ENCODE data around the gene KRTAP9-1.
"Not testable (repeated sequence)": the region's sequence is repeated elsewhere in the genome, so short reads cannot be mapped to it uniquely, and the experiment has no call there.

Gene KRTAP9-1

GRCh38 chr17:41189837-41190318 is at the start of gene KRTAP9-1:
Gene KRTAP9-1 (plus strand): TSS chr17:41189887. CDS start chr17:41189887, 0 bp downstream.
- DNase-seq (ENCODE audit: low read depth in 1 of 2, low spot score in 1 of 2): not testable (repeated sequence)

- DNase-seq (ENCODE audit: low read depth in 1 of 2, low spot score in 1 of 2): no peak
Observed at GRCh38 chr17:41140360-41141131, 49.1 kb upstream of the KRTAP9-1 start, which contains the start of gene KRTAP4-6. Gene KRTAP4-6 (minus strand): TSS chr17:41140544. CDS start chr17:41140487, 57 bp downstream.

GRCh38 chr17:41141361-41141760 is 48.3 kb upstream of the KRTAP9-1 start:
- no peak for DNase-seq (ENCODE audit: low read depth in 1 of 2, low spot score in 1 of 2)

GRCh38 chr17:41144846-41145245 is 44.8 kb upstream of the KRTAP9-1 start:
- no peak for DNase-seq (ENCODE audit: low read depth in 1 of 2, low spot score in 1 of 2)

GRCh38 chr17:41145261-41145660 is 44.4 kb upstream of the KRTAP9-1 start:
- no peak for DNase-seq (ENCODE audit: low read depth in 1 of 2, low spot score in 1 of 2)

GRCh38 chr17:41147531-41148204 is 42.0 kb upstream of the KRTAP9-1 start:
- DNase-seq (ENCODE audit: low read depth in 1 of 2, low spot score in 1 of 2): no peak

GRCh38 chr17:41148971-41149651 is 40.6 kb upstream of the KRTAP9-1 start:
- not testable (repeated sequence) for DNase-seq (ENCODE audit: low read depth in 1 of 2, low spot score in 1 of 2)

GRCh38 chr17:41149652-41149985 is 40.1 kb upstream of the KRTAP9-1 start, which contains the start of gene KRTAP4-5:
Gene KRTAP4-5 (minus strand): TSS chr17:41149825. CDS start chr17:41149767, 58 bp downstream.
- DNase-seq (ENCODE audit: low read depth in 1 of 2, low spot score in 1 of 2): no peak

- no peak for DNase-seq (ENCODE audit: low read depth in 1 of 2, low spot score in 1 of 2)
Observed at GRCh38 chr17:41150026-41150425, 39.7 kb upstream of the KRTAP9-1 start.

- no peak for DNase-seq (ENCODE audit: low read depth in 1 of 2, low spot score in 1 of 2)
Observed at GRCh38 chr17:41151525-41151924, 38.2 kb upstream of the KRTAP9-1 start.

GRCh38 chr17:41153856-41154255 is 35.8 kb upstream of the KRTAP9-1 start:
- no peak for DNase-seq (ENCODE audit: low read depth in 1 of 2, low spot score in 1 of 2)

GRCh38 chr17:41160190-41160589 is 29.5 kb upstream of the KRTAP9-1 start:
- not testable (repeated sequence) for DNase-seq (ENCODE audit: low read depth in 1 of 2, low spot score in 1 of 2)

GRCh38 chr17:41160648-41161047 is 29.0 kb upstream of the KRTAP9-1 start, which contains the start of gene KRTAP4-4:
Gene KRTAP4-4 (minus strand): TSS chr17:41160748. CDS start chr17:41160691, 57 bp downstream.
- no peak for DNase-seq (ENCODE audit: low read depth in 1 of 2, low spot score in 1 of 2)

GRCh38 chr17:41163828-41164227 is 25.9 kb upstream of the KRTAP9-1 start:
- no peak for DNase-seq (ENCODE audit: low read depth in 1 of 2, low spot score in 1 of 2)

- no peak for DNase-seq (ENCODE audit: low read depth in 1 of 2, low spot score in 1 of 2)
Observed at GRCh38 chr17:41167561-41167960, 22.1 kb upstream of the KRTAP9-1 start.

GRCh38 chr17:41168121-41168520 is 21.6 kb upstream of the KRTAP9-1 start, which contains the start of gene KRTAP4-3:
Gene KRTAP4-3 (minus strand): TSS chr17:41168221. CDS start chr17:41168172, 49 bp downstream.
- DNase-seq (ENCODE audit: low read depth in 1 of 2, low spot score in 1 of 2): no peak

GRCh38 chr17:41171886-41172285 is 17.8 kb upstream of the KRTAP9-1 start:
- no peak for DNase-seq (ENCODE audit: low read depth in 1 of 2, low spot score in 1 of 2)

GRCh38 chr17:41176744-41177387 is 12.8 kb upstream of the KRTAP9-1 start:
- no peak for DNase-seq (ENCODE audit: low read depth in 1 of 2, low spot score in 1 of 2)

GRCh38 chr17:41177727-41178271 is 11.9 kb upstream of the KRTAP9-1 start, which contains the start of gene KRTAP4-2:
Gene KRTAP4-2 (minus strand): TSS chr17:41178221. CDS start chr17:41178164, 57 bp downstream.
- no peak for DNase-seq (ENCODE audit: low read depth in 1 of 2, low spot score in 1 of 2)

GRCh38 chr17:41178341-41178740 is 11.3 kb upstream of the KRTAP9-1 start:
- no peak for DNase-seq (ENCODE audit: low read depth in 1 of 2, low spot score in 1 of 2)

Measured in stimulated activated CD4-positive, alpha-beta T cell treated with anti-CD3 and anti-CD28 coated beads, Interleukin-15, amount 100 ng/mL, for 1 hour (primary cell).